Head of caudate nucleus (tissue), 42 donors: ENCODE results near the gene KCTD20.

Experiments used
- DNase-seq, 42 donors: peaks; one replicate each; pipeline versions ENCODE4 v3.0.0 to v3.0.0-alpha.2; 2020 to 2021; ENCODE audit warnings: mixed read lengths in 7 of 42
- intact Hi-C: fragments of 100-400 bp; cut with DNase I; formaldehyde crosslinking; loops from one replicate; pipeline ENCODE4 v1.15.0; 2022

Gene KCTD20

GRCh38 chr6:36517408-36517807, 74.6 kb downstream of the KCTD20 start:
- intact Hi-C loops, result no loop called here
- no peak for DNase-seq

GRCh38 chr6:36519352-36519751, 76.6 kb downstream of the KCTD20 start:
- DNase-seq, result no peak
- intact Hi-C loops, result no loop called here

GRCh38 chr6:36523451-36523850, 80.7 kb downstream of the KCTD20 start:
- no peak for DNase-seq
- intact Hi-C loops, result no loop called here

GRCh38 chr6:36523936-36524499, 81.2 kb downstream of the KCTD20 start:
- intact Hi-C loops, result no loop called here
- DNase-seq, result no peak

- intact Hi-C loops, result no loop called here
Observed at GRCh38 chr6:36524871-36525270, 82.1 kb downstream of the KCTD20 start.

GRCh38 chr6:36525346-36525745, 82.5 kb downstream of the KCTD20 start:
- DNase-seq, result no peak
- intact Hi-C loops, result no loop called here

More at GRCh38 chr6:36524871-36525270, 82.1 kb downstream of the KCTD20 start:
- no peak for DNase-seq

GRCh38 chr6:36526066-36526465, 83.3 kb downstream of the KCTD20 start:
- intact Hi-C loops, result no loop called here
- DNase-seq, result no peak

- intact Hi-C loops, result no loop called here
- DNase-seq, result no peak
Observed at GRCh38 chr6:36533321-36533720, 90.5 kb downstream of the KCTD20 start.

GRCh38 chr6:36536873-36537547, 94.2 kb downstream of the KCTD20 start:
- intact Hi-C loops, result no loop called here
- no peak for DNase-seq

GRCh38 chr6:36539814-36540568, 97.2 kb downstream of the KCTD20 start:
- intact Hi-C loops, result no loop called here
- DNase-seq, result no peak
